IMR-90 (cell line): ENCODE data around the gene NR2C2. TPM values are rescaled to one million over a fixed set of nuclear protein-coding genes. Genes with fewer than 3 reads are reported as not detected.
A peak's percentile ranks its signal among the peaks of the same experiment; 100 is the strongest.

Source experiments
- ATAC-seq: fragments of 200-7000 bp; cut with Tn5 transposase; 2 replicates; pipeline ENCODE4 v1.9.1; 2020; ENCODE audit warnings: low read depth, mild to moderate bottlenecking, moderate library complexity
- BruUV-seq: library from RNA; stranded (reverse); fragments of 400-500 nt; replicated peaks from 2 replicates; lab custom pipeline; 2021; lab: Mats Ljungman, UMichigan
- CTCF ChIA-PET: fragments of 300-600 bp; formaldehyde crosslinking; extraction: SDS; loops from one replicate; lab custom pipeline; 2021; ENCODE audit warnings: antibody characterized with exemption; lab: Yijun Ruan, JAX
- POLR2A ChIA-PET: fragments of 300-600 bp; sonication (Branson Sonifier 250); formaldehyde crosslinking; loops from one replicate; lab custom pipeline; 2022; ENCODE audit warnings: antibody characterized with exemption; ENCODE audit not compliant: unreplicated experiment; lab: Charles Lee
- DNase-seq: peaks from one replicate; pipeline ENCODE4 v3.0.0; 2013
- H2AFZ ChIP-seq: replicated peaks from 2 replicates; pipeline ENCODE3; 2013; ENCODE audit warnings: low read length, mild to moderate bottlenecking; ENCODE audit not compliant: poor library complexity
- H2AK5ac ChIP-seq: 2 replicates; pipeline ENCODE4 v1.6.1; 2013; ENCODE audit warnings: low read depth, low read length, inconsistent platforms
- H2AK9ac ChIP-seq: replicated peaks from 2 replicates; pipeline ENCODE3; 2013; ENCODE audit warnings: mild to moderate bottlenecking, low read depth, low read length, moderate library complexity; ENCODE audit not compliant: poor library complexity
- H2BK120ac ChIP-seq: 2 replicates; pipeline ENCODE4 v1.6.1; 2013; ENCODE audit warnings: low read depth, low read length, inconsistent platforms
- H2BK15ac ChIP-seq: 3 replicates; pipeline ENCODE4 v1.6.1; 2013; ENCODE audit warnings: low read depth, low read length, inconsistent platforms
- H2BK20ac ChIP-seq: 2 replicates; pipeline ENCODE4 v1.6.1; 2013; ENCODE audit warnings: low read depth, mild to moderate bottlenecking, inconsistent platforms, low read length, moderate library complexity
- H2BK5ac ChIP-seq: 2 replicates; pipeline ENCODE4 v1.6.1; 2013; ENCODE audit warnings: mild to moderate bottlenecking, low read depth, low read length, inconsistent platforms; ENCODE audit not compliant: poor library complexity, severe bottlenecking
- H3K14ac ChIP-seq: replicated peaks from 2 replicates; pipeline ENCODE4 v1.6.1; 2013; ENCODE audit warnings: low read depth, low read length, inconsistent platforms
- H3K18ac ChIP-seq: 2 replicates; pipeline ENCODE4 v1.6.1; 2013; ENCODE audit warnings: low read depth, low read length, control low read depth
- H3K23ac ChIP-seq: 2 replicates; pipeline ENCODE4 v1.6.1; 2013; ENCODE audit warnings: low read depth, low read length, inconsistent platforms
- H3K27ac ChIP-seq: 2 replicates; pipeline ENCODE4 v1.5.1; 2013; ENCODE audit warnings: mild to moderate bottlenecking, control low read depth, low read length; ENCODE audit not compliant: insufficient read depth
- H3K27me3 ChIP-seq: 2 replicates; pipeline ENCODE4 v1.6.1; 2013; ENCODE audit warnings: low read length; ENCODE audit not compliant: control insufficient read depth, insufficient read depth
- H3K36me3 ChIP-seq: 2 replicates; pipeline ENCODE4 v1.6.1; 2013; ENCODE audit warnings: low read length, mixed read lengths; ENCODE audit not compliant: control insufficient read depth, insufficient read depth
- H3K4ac ChIP-seq: 2 replicates; pipeline ENCODE4 v1.6.1; 2013; ENCODE audit warnings: low read depth, low read length, inconsistent platforms
- H3K4me1 ChIP-seq: 2 replicates; pipeline ENCODE4 v1.6.1; 2013; ENCODE audit warnings: low read length, mixed read lengths; ENCODE audit not compliant: control insufficient read depth, insufficient read depth
- H3K4me2 ChIP-seq: 2 replicates; pipeline ENCODE4 v1.6.1; 2013; ENCODE audit warnings: low read depth, mild to moderate bottlenecking, control low read depth, low read length, moderate library complexity
- H3K4me3 ChIP-seq: 2 replicates; pipeline ENCODE4 v1.5.1; 2013; ENCODE audit warnings: low read depth, mild to moderate bottlenecking, control low read depth, low read length, moderate library complexity; ENCODE audit not compliant: insufficient read depth
- H3K56ac ChIP-seq: 2 replicates; pipeline ENCODE4 v1.6.1; 2013; ENCODE audit warnings: low read length, inconsistent platforms; ENCODE audit not compliant: insufficient read depth; ENCODE audit errors: extremely low read depth
- H3K79me1 ChIP-seq, 2 experiments: 2 replicates each; pipeline ENCODE4 v1.6.1; 2013; ENCODE audit warnings: low read length in 2 of 2, inconsistent platforms in 1 of 2, low read depth in 1 of 2
- H3K9ac ChIP-seq: 2 replicates; pipeline ENCODE4 v1.6.1; 2013; ENCODE audit warnings: low read depth, low read length, control low read depth
- H3K9me1 ChIP-seq: 2 replicates; pipeline ENCODE4 v1.6.1; 2013; ENCODE audit warnings: low read length, inconsistent platforms; ENCODE audit not compliant: insufficient read depth
- H3K9me3 ChIP-seq: 2 replicates; pipeline ENCODE4 v1.6.1; 2013; ENCODE audit warnings: low read length; ENCODE audit not compliant: control insufficient read depth, insufficient read depth
- H4K20me1 ChIP-seq: 2 replicates; pipeline ENCODE4 v1.6.1; 2013; ENCODE audit warnings: low read length, inconsistent platforms; ENCODE audit not compliant: insufficient read depth
- H4K5ac ChIP-seq: 2 replicates; pipeline ENCODE4 v1.6.1; 2013; ENCODE audit warnings: mild to moderate bottlenecking, low read depth, low read length, control low read depth
- H4K8ac ChIP-seq, 2 experiments: 2 replicates each; pipeline ENCODE4 v1.6.1; 2013; ENCODE audit warnings: low read depth in 2 of 2, low read length in 2 of 2, control low read depth in 1 of 2, inconsistent platforms in 1 of 2
- H4K91ac ChIP-seq: 2 replicates; pipeline ENCODE4 v1.6.1; 2013; ENCODE audit warnings: low read depth, low read length, inconsistent platforms; ENCODE audit not compliant: insufficient read depth
- BHLHE40 ChIP-seq: fragments of 150-350 bp; IDR thresholded peaks from 2 replicates; pipeline ENCODE4 v1.6.1; 2016; ENCODE audit warnings: mild to moderate bottlenecking, low read depth, low read length
- ELK1 ChIP-seq: fragments of 150-350 bp; IDR thresholded peaks from 2 replicates; pipeline ENCODE4 v1.6.1; 2016; ENCODE audit warnings: low read depth, mild to moderate bottlenecking, low read length, moderate library complexity, borderline replicate concordance
- FOS ChIP-seq: fragments of 150-350 bp; IDR thresholded peaks from 2 replicates; pipeline ENCODE4 v1.6.1; 2016; ENCODE audit warnings: low read depth, low read length
- MAFK ChIP-seq: IDR thresholded peaks from 2 replicates; pipeline ENCODE4 v1.6.1; 2012; ENCODE audit warnings: low read depth, low read length, improper control_type of control experiment
- MXI1 ChIP-seq: IDR thresholded peaks from 2 replicates; pipeline ENCODE4 v1.6.1; 2012; ENCODE audit warnings: low read depth, mild to moderate bottlenecking, low read length, moderate library complexity, borderline replicate concordance
- NFE2L2 ChIP-seq: fragments of 150-350 bp; IDR thresholded peaks from 2 replicates; pipeline ENCODE4 v1.6.1; 2016; ENCODE audit warnings: low read depth, mild to moderate bottlenecking, low read length
- POLR2A ChIP-seq: IDR thresholded peaks from 2 replicates; pipeline ENCODE4 v1.6.1; 2012; ENCODE audit warnings: mild to moderate bottlenecking, low read depth, low read length
- RAD21 ChIP-seq: IDR thresholded peaks from 2 replicates; pipeline ENCODE4 v1.6.1; 2012; ENCODE audit warnings: low read length, improper control_type of control experiment
- RCOR1 ChIP-seq: IDR thresholded peaks from 2 replicates; pipeline ENCODE4 v1.6.1; 2012; ENCODE audit warnings: mild to moderate bottlenecking, low read length, improper control_type of control experiment; ENCODE audit not compliant: insufficient replicate concordance
- USF2 ChIP-seq: fragments of 150-350 bp; IDR thresholded peaks from 2 replicates; pipeline ENCODE4 v1.6.1; 2017; ENCODE audit warnings: mild to moderate bottlenecking, antibody characterized with exemption, low read length, low read depth
- WGBS, 2 experiments: methylation state at CpG; one replicate each; pipeline versions ENCODE4 v1.1.5 to v1.1.7; 2013; ENCODE audit warnings: missing lambda C conversion rate in 2 of 2; ENCODE audit not compliant: insufficient read length in 1 of 2; ENCODE audit errors: extremely low coverage in 2 of 2; 5-methylcytosine and 5-hydroxymethylcytosine counted together
- dilution Hi-C: fragments of 300-500 bp; cut with HindIII; formaldehyde crosslinking; loops from one replicate; pipeline ENCODE4 v1.14.3; 2018; ENCODE audit warnings: low sequenced_read_pairs; ENCODE audit not compliant: unreplicated experiment
- in situ Hi-C: fragments of 300-500 bp; cut with MboI; formaldehyde crosslinking; loops from 3 replicates; pipeline ENCODE4 v1.14.3; 2019; ENCODE audit warnings: low sequenced_read_pairs, inconsistent platforms, mixed read lengths
- intact Hi-C: fragments of 100-400 bp; cut with micrococcal nuclease; formaldehyde crosslinking; loops from 2 replicates; pipeline ENCODE4 v1.10.0; 2022
- polyA plus RNA-seq, 3 experiments: library from polyadenylated mRNA; depleted of rRNA; stranded (reverse); fragments of >200 nt; gene quantifications; 2 replicates each; pipeline ENCODE4 v1.2.3, GENCODE V29; 2012; ENCODE audit warnings: low replicate concordance in 1 of 3
- total RNA-seq: library from RNA; depleted of rRNA; stranded (reverse); fragments of >200 nt; gene quantifications from 2 replicates; pipeline ENCODE4 v1.2.3, GENCODE V29; 2012
- TF ChIP-seq, protein P1 (sequence below): conservative IDR thresholded peaks from 2 replicates; pipeline ENCODE4 v1.5.1; 2012; ENCODE audit warnings: mild to moderate bottlenecking, low read depth, low read length, improper control_type of control experiment

NR2C2 gene
- total and polyA plus RNA-seq, 2 of the 4 experiments (the other 2 are of a cell fraction), result 10.4 to 13.8 TPM

- no peak overlapping the region for H3K4ac ChIP-seq
- H3K4me2 ChIP-seq, result no peak overlapping the region
- no peak overlapping the region for H3K27ac ChIP-seq
- H4K91ac ChIP-seq, result no peak overlapping the region
- H3K4me3 ChIP-seq, result no peak overlapping the region
- no peak overlapping the region for H4K8ac ChIP-seq
- ChIA-PET CTCF (no interaction called here), POLR2A (no interaction called here)
- no peak overlapping the region for H2AK5ac ChIP-seq
- no peak overlapping the region for H3K56ac ChIP-seq
- H3K79me1 ChIP-seq, result peaks cover 24 to 31% of the 10 kb centered on the region in 2 experiments
- H4K5ac ChIP-seq, result no peak overlapping the region
- DNase-seq (no peak), ATAC-seq (no peak)
- no peak overlapping the region for H2BK5ac ChIP-seq
- no peak overlapping the region for H3K23ac ChIP-seq
- H3K27me3 ChIP-seq, result no peaks in the 10 kb centered on the region
- H3K9me1 ChIP-seq, result 0 out of 2 replicates have a peak, but pooled peaks cover 4% of the 10 kb centered on the region
- H2AFZ ChIP-seq, result no peak overlapping the region
- no peak overlapping the region for H2BK120ac ChIP-seq
- H3K9ac ChIP-seq, result no peak overlapping the region
- H2AK9ac ChIP-seq, result peak overlapping the region; percentile 42
- H3K18ac ChIP-seq, result no peak overlapping the region
- peaks cover 10% of the 10 kb centered on the region for H3K36me3 ChIP-seq
- H2BK15ac ChIP-seq, result no peak overlapping the region
- peaks cover 11% of the 10 kb centered on the region for H4K20me1 ChIP-seq
- no peak overlapping the region for H2BK20ac ChIP-seq
- in situ Hi-C loops, result no loop called here
- no CpG with 5 or more reads among the region's 4 CpGs for WGBS, 2 experiments
- intact Hi-C loops, result no loop called here
- H3K9me3 ChIP-seq, result no peaks in the 10 kb centered on the region
- no peak for TF ChIP-seq RCOR1
- no peak for TF ChIP-seq NFE2L2
- TF ChIP-seq USF2, result no peak
- no peak for TF ChIP-seq MXI1
- no peak for TF ChIP-seq ELK1
- TF ChIP-seq MAFK, result no peak
- TF ChIP-seq, protein P1, sequence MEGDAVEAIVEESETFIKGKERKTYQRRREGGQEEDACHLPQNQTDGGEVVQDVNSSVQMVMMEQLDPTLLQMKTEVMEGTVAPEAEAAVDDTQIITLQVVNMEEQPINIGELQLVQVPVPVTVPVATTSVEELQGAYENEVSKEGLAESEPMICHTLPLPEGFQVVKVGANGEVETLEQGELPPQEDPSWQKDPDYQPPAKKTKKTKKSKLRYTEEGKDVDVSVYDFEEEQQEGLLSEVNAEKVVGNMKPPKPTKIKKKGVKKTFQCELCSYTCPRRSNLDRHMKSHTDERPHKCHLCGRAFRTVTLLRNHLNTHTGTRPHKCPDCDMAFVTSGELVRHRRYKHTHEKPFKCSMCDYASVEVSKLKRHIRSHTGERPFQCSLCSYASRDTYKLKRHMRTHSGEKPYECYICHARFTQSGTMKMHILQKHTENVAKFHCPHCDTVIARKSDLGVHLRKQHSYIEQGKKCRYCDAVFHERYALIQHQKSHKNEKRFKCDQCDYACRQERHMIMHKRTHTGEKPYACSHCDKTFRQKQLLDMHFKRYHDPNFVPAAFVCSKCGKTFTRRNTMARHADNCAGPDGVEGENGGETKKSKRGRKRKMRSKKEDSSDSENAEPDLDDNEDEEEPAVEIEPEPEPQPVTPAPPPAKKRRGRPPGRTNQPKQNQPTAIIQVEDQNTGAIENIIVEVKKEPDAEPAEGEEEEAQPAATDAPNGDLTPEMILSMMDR, result no peak
- no peak for TF ChIP-seq RAD21
- no peak for TF ChIP-seq FOS
- TF ChIP-seq POLR2A, result no peak
- TF ChIP-seq BHLHE40, result no peak
- no peak overlapping the region for H3K14ac ChIP-seq
- no TSS peak for BruUV-seq
- peaks cover 9% of the 10 kb centered on the region for H3K4me1 ChIP-seq
- dilution Hi-C loops, result no loop called here
These were observed 115.9 kb downstream of the NR2C2 start for GRCh38 chr3:15063238-15063637.
